HG03060 (cell line): Measurements from ENCODE around the gene C19orf25.
"Not testable (repeated sequence)": the region's sequence is repeated elsewhere in the genome, so short reads cannot be mapped to it uniquely, and the experiment has no call there.

Experiments used
- ATAC-seq: cut with Tn5 transposase; IDR thresholded peaks from one replicate; pipeline ENCODE4 v1.9.1; 2021; ENCODE audit warnings: low read depth, moderate number of reproducible peaks; ENCODE audit not compliant: unreplicated experiment

C19orf25 gene

GRCh38 chr19:1482361-1483130, 3.5 kb upstream of the C19orf25 start:
- ATAC-seq = no peak

DNA sequence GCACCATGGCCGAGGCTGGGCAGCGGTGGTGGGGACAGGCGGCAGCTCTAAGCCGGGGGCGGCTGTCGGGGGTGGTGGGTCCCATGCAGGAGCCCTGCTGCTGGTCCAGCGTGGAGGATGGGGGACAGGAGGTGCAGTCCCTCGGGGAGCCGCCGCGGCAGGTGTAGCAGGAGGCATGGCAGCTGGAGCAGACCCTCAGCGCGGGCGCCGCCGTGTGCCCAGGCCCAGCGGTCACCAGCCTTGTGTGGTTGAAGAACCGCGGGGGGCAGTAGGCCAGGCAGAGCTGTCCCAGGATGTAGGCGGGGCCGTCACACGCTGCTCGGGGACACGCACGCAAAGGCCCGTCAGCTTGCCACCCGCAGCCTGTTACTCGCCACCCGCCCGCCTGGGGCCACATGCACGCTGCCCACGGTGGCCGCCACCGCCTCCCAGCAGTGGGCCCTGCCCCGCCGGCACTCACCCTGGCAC, 2.9 kb upstream of the C19orf25 start:
- ATAC-seq = no peak

- ATAC-seq = no peak
Measured at GRCh38 chr19:1481224-1481892, 2.3 kb upstream of the C19orf25 start.

GRCh38 chr19:1477056-1477455, 2.0 kb downstream of the C19orf25 start:
- ATAC-seq = not testable (repeated sequence)

GRCh38 chr19:1475751-1476437, 3.1 kb downstream of the C19orf25 start:
- ATAC-seq = no peak

GRCh38 chr19:1474765-1475351, 4.2 kb downstream of the C19orf25 start:
- no peak for ATAC-seq

GRCh38 chr19:1474011-1474764, 4.8 kb downstream of the C19orf25 start:
- ATAC-seq = no peak

- ATAC-seq = no peak
Measured at GRCh38 chr19:1473085-1473851, 5.7 kb downstream of the C19orf25 start.

DNA sequence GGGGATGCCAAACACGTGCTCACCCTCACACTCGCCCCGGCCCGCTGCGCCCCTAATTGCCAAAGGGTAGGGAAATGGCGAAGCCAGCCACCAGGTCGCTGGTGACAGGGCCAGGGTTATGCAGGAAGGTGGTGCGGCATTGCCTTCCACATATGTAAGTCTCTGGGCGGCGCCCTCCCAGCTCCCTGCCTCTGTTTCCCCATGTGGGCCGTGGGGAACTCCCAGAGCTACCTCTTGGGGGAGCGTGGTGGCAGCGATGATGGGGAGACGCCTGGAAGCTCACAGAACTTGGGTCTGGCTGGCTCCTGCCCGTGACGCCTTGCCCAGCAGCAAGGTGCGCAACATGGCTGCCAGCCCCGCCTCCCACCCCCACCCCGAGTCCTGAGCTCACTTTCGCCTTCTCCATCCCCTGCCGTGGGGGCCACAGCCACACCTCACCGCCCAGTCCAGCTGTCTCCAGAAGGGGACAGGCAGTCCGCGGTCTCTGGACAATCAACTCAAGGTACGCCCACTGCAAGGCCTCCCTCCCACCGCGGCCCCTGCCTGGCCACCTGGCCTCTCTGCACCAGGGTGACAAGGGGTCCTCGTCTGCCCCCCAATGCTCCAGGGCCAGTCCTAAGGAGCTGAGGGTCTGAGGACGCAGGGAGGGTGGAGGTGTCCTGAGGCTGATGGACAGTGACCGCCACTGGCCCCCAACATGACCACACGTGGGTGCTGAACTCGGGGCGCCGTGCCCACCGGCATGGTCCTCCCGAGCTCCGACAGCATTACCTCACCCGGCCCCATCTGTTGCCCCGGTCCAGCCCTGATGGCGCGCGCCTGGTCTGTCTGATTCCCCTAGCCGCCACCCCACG, 6.6 kb downstream of the C19orf25 start:
- ATAC-seq = no peak

DNA sequence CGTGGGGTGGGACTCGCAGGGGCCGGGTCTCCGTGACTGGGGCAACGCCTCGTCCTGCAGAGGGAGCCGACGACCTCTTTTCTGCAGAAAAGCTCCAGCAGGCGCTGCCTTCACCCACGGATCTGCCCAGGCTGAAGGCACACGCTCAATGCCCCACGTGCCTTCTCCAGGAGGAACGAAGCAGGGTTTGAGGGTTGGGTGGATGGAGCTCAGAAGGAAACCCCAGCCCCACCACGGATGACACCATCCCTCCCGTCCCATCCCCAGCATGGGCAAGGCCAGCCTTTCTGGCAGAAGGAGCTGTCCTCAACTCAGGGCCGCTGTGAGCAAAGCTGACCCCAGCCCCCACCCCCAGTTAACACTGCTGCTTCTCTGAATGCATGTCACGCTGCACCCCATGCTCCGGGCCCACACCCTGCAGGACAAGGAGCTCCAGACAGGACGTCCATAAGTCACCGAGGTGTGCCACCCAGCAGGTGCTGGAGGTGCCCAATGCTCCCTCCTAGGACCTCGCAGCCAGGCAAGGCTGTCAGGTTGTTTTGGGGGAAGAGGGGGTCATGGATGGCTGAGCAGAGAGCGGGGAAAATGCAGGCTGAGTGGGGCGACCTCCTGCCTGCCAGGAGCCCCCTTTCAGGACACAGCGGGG, 7.4 kb downstream of the C19orf25 start:
- no peak for ATAC-seq

DNA sequence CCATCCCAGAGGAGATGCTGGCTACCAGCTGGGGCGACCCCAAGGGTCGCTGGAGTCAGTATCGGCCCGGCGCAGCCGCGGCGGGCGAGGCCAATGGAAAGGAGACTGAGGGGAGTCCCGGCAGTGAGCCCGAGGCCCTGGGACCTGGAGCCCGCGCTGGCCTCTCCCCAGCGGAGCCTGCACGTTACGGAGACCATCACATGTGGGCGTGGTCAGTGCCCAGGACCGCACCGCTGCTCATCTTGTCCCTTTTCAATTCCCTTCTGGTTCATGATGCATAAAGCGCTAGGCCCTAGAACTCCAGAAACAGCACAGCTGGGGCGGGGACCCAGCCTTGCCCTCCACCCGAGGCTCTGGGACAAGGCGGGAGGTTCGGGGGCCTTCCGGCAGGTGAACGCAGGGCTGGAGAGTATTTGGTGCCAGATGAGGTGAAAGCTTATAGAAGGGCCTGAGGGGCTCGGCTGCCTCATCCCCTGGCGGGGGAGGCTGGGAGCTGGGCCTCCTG, 8.0 kb downstream of the C19orf25 start:
- ATAC-seq = no peak

DNA sequence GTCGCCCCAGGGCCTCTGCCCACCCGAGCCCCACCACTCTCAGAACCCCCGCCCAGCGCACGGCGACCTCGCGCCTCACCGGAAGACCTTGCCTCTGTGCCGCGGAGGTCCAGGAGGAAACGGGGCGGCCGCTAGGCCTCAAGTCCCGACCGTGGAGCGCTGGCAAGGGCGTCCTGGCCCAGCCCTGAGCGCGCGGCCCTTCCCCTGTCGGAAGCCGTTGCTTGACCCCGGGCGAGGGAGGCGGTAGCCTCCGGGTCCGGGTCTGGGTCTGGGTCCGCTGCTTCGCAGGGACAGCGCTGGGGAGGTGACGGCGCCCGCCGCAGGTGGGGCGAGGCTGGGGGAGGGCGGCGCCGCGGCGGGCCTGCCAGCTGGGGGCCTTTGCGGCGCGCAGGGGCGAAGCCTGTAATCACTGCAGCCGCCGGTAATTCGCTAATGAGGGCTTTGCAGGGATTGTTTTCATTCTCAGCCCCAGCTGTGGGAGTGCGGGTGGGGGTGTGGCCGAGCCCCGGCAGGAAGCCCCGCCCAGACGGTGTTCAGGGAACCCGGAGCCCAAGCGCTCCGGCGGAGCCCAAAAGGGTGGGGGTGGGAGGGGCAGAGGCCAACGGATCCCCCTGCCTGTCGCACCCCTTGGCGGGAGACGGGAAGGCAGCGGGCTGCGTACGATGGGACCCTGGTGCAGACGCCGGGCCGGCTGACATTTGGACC, 8.6 kb downstream of the C19orf25 start:
- no peak for ATAC-seq

DNA sequence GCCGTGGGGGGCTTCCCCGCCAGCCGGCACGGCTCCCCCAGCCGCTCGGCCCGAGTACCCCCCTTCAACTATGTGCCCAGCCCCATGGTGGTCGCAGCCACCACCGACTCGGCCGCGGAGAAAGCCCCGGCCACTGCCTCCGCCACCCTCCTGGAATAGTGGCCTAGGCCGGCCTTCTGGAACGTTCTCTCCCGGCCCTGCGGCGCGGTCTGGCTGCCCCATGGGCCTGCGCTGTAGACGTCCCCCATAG, 9.0 kb downstream of the C19orf25 start:
- no peak for ATAC-seq

DNA sequence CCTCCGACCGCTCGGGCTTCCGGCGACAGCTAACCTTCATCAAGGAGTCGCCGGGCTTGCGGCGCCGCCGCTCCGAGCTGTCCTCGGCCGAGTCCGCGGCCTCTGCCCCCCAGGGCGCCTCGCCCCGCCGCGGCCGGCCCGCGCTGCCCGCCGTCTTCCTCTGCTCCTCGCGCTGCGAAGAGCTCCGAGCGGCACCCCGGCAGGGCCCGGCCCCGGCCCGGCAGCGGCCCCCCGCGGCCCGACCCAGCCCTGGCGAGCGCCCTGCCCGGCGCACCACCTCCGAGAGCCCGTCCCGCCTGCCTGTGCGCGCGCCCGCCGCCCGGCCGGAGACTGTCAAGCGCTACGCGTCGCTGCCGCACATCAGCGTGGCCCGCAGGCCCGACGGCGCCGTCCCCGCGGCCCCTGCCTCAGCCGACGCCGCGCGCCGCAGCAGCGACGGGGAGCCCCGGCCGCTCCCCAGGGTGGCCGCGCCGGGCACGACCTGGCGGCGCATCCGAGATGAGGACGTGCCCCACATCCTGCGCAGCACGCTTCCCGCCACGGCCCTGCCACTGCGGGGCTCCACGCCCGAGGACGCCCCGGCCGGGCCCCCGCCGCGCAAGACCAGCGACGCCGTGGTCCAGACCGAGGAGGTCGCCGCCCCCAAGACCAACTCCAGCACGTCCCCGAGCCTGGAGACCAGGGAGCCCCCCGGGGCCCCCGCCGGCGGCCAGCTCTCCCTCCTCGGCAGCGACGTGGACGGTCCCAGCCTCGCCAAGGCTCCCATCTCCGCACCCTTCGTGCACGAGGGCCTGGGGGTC, 9.6 kb downstream of the C19orf25 start:
- no peak for ATAC-seq

GRCh38 chr19:1468821-1469254, 10.2 kb downstream of the C19orf25 start:
- no peak for ATAC-seq

GRCh38 chr19:1468274-1468820, 10.7 kb downstream of the C19orf25 start:
- ATAC-seq = no peak
